ENCODE results near the gene THTPA. TPM values are rescaled to one million over a fixed set of nuclear protein-coding genes. Genes with fewer than 3 reads are reported as not detected.

Gene THTPA
- total and polyA plus RNA-seq, 9 of the 15 experiments (the other 6 are each of a cell fraction or from before 2014, with no cell fraction given), result 2.4 to 8.7 (median 5.2) TPM

GRCh38 chr14:23559010-23559925 lies 3.2 kb downstream of the THTPA start (continued):
- TF ChIP-seq ZMIZ1 (IDR thresholded peaks at IDR 0.05; ENCODE audit: low read depth in 2 of 2, low read length in 2 of 2) (no peak), CREB3L1 (IDR thresholded peaks at IDR 0.05; ENCODE audit: borderline replicate concordance, low read depth) (no peak), TAF1 (IDR thresholded peaks at IDR 0.05; ENCODE audit: control insufficient read depth, extremely low read depth, insufficient read depth, low read length, severe bottlenecking) (no peak), ZNF561 (CRISPR knock-in tag; conservative IDR thresholded peaks at IDR 0.05) (no peak), ZBTB33 (CRISPR knock-in tag; IDR thresholded peaks at IDR 0.05) (peak; percentile 50; the same call in 1 of the 2 replicates), ZNF778 (CRISPR knock-in tag; IDR thresholded peaks at IDR 0.05) (no peak), IRF2 (CRISPR knock-in tag; IDR thresholded peaks at IDR 0.05) (no peak), NONO (IDR thresholded peaks at IDR 0.05; ENCODE audit: low read depth in 2 of 2, low read length in 1 of 2) (0 out of 4 replicates have a peak, but pooled peaks of 1 of the 2 experiments have one; percentile 9), SAFB2 (IDR thresholded peaks at IDR 0.05; ENCODE audit: borderline replicate concordance, low read depth, low read length, severe bottlenecking) (no peak), HIVEP1 (CRISPR knock-in tag; IDR thresholded peaks at IDR 0.05) (no peak), GTF2B (IDR thresholded peaks at IDR 0.05; ENCODE audit: extremely low read depth, insufficient read length) (no peak), TAF7 (tag; IDR thresholded peaks at IDR 0.05) (no peak), HMG20A (CRISPR knock-in tag; conservative IDR thresholded peaks at IDR 0.05) (no peak), ETS1 (conservative IDR thresholded peaks at IDR 0.05; ENCODE audit: control insufficient read depth, low read depth, low read length) (no peak), TSC22D4 (tag; IDR thresholded peaks at IDR 0.05) (no peak)
